Stimulated activated memory B cell treated with anti-CD40 and anti-IgM and Interleukin-4, amounts not matched to agents 10 μg/mL and 1 μg/mL and 100 μg/mL, for 72 hours (primary cell): ENCODE measurements around the gene MACROD2.
"Not testable (repeated sequence)": the region's sequence is repeated elsewhere in the genome, so short reads cannot be mapped to it uniquely, and the experiment has no call there.

Source experiments
- ATAC-seq: fragments of 150-1000 bp; cut with Tn5 transposase; 2 replicates; pipeline ENCODE4 v1.10.0; 2021
- H3K27ac Mint-ChIP-seq: one replicate; pipeline ENCODE4 v1.8.0; 2022; ENCODE audit warnings: mild to moderate bottlenecking, mixed read lengths
- H3K27me3 Mint-ChIP-seq: one replicate; pipeline ENCODE4 v1.8.0; 2022; ENCODE audit warnings: mixed read lengths
- H3K36me3 Mint-ChIP-seq: one replicate; pipeline ENCODE4 v1.8.0; 2022; ENCODE audit warnings: mixed read lengths
- H3K4me1 Mint-ChIP-seq: one replicate; pipeline ENCODE4 v1.8.0; 2022; ENCODE audit warnings: mixed read lengths
- H3K4me3 Mint-ChIP-seq: one replicate; pipeline ENCODE4 v1.8.0; 2022; ENCODE audit warnings: mild to moderate bottlenecking, moderate library complexity, mixed read lengths
- H3K9me3 Mint-ChIP-seq: one replicate; pipeline ENCODE4 v1.8.0; 2022; ENCODE audit warnings: mixed read lengths

Gene MACROD2

DNA sequence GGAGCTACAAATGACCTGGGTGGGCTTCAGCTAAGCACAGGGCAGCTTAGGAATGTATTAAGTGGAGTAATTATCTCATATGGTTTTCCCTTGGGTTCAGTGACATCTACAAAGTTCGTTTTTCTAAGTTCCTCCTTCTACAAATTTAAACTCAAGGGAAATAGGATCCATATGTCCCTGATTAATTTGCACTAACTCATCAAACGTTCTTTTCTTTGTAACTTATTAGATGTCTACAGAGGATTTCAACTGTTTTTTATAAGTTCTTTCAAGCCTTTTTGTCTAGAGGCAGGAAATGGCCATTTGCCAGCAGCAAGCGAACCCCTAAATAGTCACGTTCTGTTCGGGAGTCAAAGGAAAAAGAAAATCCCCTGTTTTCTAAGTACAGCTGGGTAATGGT, 1517.6 kb downstream of the MACROD2 start:
- H3K27me3 Mint-ChIP-seq, result no peaks in the 10 kb centered on the region
- H3K9me3 Mint-ChIP-seq, result no peaks in the 10 kb centered on the region
- H3K4me3 Mint-ChIP-seq, result no peak overlapping the region
- H3K27ac Mint-ChIP-seq, result no peak overlapping the region
- no peaks in the 10 kb centered on the region for H3K36me3 Mint-ChIP-seq
- no peak for ATAC-seq
- H3K4me1 Mint-ChIP-seq, result no peaks in the 10 kb centered on the region

DNA sequence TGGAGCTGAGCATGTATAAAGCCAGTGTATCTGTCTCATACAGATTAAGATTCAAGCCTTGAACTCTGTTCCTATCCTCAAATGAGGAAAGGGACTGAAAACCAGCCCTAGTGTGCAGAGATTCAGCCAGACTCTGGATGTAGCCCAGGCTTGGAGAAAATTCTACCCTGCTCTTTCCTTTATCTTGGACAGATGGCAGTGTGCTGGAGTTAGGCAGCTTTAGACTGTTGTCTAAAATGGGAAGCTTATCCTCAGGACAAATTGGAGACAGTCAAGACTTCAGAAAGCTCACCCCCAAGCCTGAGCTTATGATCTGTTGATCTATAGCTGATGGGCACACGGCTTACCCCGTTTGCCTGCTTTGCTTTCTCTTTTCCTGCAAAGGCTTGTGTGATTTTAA, 1520.4 kb downstream of the MACROD2 start:
- Mint-ChIP-seq H3K9me3 (no peaks in the 10 kb centered on the region), H3K4me1 (no peaks in the 10 kb centered on the region), H3K27ac (no peak overlapping the region), H3K36me3 (no peaks in the 10 kb centered on the region), H3K27me3 (no peaks in the 10 kb centered on the region), H3K4me3 (no peak overlapping the region)
- no peak for ATAC-seq

DNA sequence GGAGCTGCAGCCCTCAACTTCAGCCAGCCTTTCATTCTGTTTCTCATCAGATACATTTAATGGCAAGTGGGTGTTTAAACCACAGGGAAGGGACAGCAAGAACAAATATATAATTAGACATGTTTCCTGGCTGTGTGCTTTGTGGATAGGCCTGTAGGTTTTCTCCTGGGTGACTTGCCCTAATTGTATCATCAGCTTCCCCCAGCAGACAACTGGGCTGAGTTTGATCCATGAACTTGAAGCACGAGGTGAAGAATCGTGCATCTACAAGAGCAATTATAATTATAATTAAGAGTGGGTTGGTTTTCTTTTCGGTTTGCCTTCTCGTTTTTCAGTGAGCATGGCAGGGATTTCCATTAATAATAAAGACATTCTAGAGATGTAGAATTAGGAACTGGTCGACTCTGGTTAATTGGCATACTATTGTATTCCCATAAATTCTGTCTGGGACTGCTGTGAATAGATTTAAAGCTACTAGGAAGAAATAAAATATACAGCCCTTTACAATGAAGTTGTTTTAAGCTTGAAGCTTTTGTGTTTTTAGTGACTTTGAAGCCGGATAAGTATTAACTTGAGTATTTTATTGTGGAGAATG, 1525.7 kb downstream of the MACROD2 start:
- no peak overlapping the region for H3K4me3 Mint-ChIP-seq
- no peaks in the 10 kb centered on the region for H3K36me3 Mint-ChIP-seq
- H3K9me3 Mint-ChIP-seq, result no peaks in the 10 kb centered on the region
- no peaks in the 10 kb centered on the region for H3K4me1 Mint-ChIP-seq
- H3K27ac Mint-ChIP-seq, result no peak overlapping the region
- ATAC-seq, result no peak
- no peaks in the 10 kb centered on the region for H3K27me3 Mint-ChIP-seq

DNA sequence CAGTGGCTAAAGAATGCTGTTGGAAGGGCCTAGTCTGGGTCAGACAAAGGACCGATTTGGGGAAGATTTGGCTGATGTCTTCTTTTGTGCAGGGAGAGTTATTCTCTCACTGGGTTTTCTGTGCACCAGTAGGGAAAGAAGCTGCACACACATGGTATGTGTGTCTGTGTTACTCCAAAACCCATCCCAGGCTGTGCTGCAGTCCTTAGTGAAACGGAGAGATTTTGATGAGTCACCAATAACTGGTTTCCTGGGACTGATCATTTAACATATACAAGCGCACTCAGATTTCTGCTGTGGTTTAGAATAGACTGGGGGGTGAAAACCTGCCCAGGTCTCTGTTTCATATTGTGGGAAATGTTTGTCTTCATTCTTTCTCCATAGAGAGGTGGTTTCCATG, 1528.1 kb downstream of the MACROD2 start:
- Mint-ChIP-seq H3K36me3 (no peaks in the 10 kb centered on the region), H3K4me1 (no peaks in the 10 kb centered on the region), H3K27ac (no peak overlapping the region), H3K9me3 (no peaks in the 10 kb centered on the region), H3K27me3 (no peaks in the 10 kb centered on the region), H3K4me3 (no peak overlapping the region)
- ATAC-seq, result no peak

DNA sequence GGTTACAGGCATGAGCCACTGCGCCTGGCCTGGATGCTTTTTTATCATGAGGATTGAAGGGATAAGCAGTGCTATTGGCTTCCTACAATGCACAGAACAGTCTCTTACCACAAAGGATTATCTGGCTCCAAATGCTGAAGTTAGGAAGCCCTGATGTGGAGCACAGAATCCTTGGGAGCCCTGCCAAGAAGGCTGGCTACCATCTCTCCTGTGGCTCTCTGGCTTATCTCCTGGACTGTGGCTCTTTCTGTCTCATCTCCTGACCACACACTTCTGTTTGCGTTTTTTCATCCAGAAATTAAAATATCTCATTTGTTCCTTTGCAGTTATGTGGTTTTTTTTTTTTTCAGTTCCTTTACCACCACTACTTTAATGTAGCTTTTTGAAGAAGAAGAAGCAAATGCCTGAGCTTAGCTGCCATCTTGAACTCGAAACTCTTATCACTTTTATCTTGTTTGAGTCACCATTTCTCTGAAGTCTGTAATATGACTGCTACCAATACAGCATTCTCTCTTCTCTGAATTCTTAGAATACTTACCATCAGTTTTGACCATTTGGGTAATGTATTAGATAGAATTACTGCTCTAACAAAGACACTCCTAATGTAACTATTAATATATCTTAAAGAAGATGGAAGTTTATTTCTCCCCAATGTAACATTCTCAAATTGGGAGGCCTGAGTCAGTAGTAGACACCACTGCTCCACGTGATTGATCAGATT, 1533.2 kb downstream of the MACROD2 start:
- no peak for ATAC-seq
- Mint-ChIP-seq H3K4me1 (no peaks in the 10 kb centered on the region), H3K27me3 (no peaks in the 10 kb centered on the region), H3K36me3 (no peaks in the 10 kb centered on the region), H3K27ac (no peak overlapping the region), H3K4me3 (no peak overlapping the region), H3K9me3 (peaks cover 2% of the 10 kb centered on the region)

DNA sequence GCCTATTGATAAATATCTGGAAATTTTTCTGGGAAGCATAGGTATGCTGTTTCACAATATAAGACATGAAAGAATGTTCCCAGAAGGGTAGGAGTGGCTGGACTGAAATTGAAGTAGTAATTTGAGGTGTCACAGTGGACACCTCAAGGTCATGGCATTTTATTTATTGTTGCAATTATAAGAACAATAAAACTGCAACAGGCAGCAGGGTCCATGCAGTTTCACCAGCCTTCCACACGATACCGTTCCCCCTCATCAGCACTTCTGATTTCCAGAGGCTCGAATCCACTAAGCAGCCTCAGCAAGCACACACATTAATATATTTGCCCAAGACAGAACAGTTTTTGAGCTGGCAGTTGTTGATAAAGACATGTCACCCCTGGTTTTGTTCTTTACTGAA, 1540.5 kb downstream of the MACROD2 start:
- Mint-ChIP-seq H3K9me3 (no peaks in the 10 kb centered on the region), H3K4me3 (no peak overlapping the region), H3K36me3 (no peaks in the 10 kb centered on the region), H3K27me3 (no peaks in the 10 kb centered on the region), H3K4me1 (no peaks in the 10 kb centered on the region), H3K27ac (no peak overlapping the region)
- no peak for ATAC-seq

DNA sequence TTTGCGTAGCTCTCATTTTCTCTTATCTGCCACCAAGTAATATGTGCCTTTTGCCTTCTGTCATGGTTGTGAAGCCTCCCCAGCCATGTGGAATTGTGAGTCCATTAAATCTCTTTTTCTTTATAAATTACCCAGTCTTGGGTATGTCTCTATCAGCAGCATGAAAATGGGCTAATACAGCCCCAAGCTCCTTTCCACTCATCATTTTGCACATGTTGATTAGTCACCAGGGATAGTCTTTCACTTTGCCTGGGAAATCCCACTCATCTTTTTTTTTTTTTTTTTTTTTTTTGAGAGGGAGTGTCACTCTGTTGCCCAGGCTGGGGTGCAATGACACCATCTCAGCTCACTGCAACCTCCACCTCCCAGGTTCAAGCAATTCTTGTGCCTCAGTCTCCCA, 1541.9 kb downstream of the MACROD2 start:
- not testable (repeated sequence) for H3K27me3 Mint-ChIP-seq, H3K27ac Mint-ChIP-seq, H3K4me3 Mint-ChIP-seq, H3K36me3 Mint-ChIP-seq, ATAC-seq, H3K9me3 Mint-ChIP-seq, H3K4me1 Mint-ChIP-seq

DNA sequence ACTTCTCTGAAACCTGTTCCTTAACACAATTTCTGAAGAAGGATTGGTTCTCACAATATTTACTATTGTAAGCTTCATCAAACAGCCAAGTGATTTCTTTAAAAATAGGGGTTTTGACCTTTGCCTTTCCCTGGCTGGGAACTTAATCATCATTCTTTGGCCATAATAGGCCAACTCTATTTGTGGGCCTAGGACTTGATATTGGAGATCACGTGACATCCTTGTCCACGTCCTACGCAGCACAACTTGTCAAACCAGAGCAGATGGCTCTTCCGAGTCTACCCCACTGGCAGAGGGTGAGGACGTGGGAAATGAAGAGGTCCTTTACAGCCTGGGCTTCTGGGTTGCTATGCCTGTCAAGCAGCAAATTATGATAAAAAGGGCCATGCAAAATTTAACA, 1547.3 kb downstream of the MACROD2 start:
- H3K4me1 Mint-ChIP-seq, result no peaks in the 10 kb centered on the region
- H3K4me3 Mint-ChIP-seq, result no peak overlapping the region
- peaks cover 3% of the 10 kb centered on the region for H3K9me3 Mint-ChIP-seq
- H3K36me3 Mint-ChIP-seq, result no peaks in the 10 kb centered on the region
- H3K27me3 Mint-ChIP-seq, result no peaks in the 10 kb centered on the region
- ATAC-seq, result no peak
- H3K27ac Mint-ChIP-seq, result no peak overlapping the region

DNA sequence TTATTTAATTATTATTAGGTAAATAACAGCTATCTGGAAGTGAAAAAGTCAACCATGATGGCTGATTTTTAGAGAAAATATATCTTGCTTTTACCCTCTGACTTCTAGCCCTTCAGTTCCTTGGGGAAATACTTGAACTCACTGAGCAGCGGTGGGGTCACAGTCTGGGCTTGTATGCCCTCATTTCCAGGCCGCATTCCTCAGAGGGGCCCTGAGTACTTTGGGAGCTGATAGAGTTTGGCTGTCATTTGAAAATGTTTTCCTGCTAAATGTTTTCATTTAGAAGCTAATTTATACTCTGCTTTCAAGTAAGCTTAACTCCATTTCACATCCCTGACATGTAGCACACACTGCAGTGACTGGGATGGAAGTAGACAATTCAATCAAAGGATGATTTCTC, 1549.4 kb downstream of the MACROD2 start:
- ATAC-seq, result no peak
- Mint-ChIP-seq H3K9me3 (peaks cover 5% of the 10 kb centered on the region), H3K36me3 (no peaks in the 10 kb centered on the region), H3K27ac (no peak overlapping the region), H3K4me1 (no peaks in the 10 kb centered on the region), H3K27me3 (no peaks in the 10 kb centered on the region), H3K4me3 (no peak overlapping the region)

DNA sequence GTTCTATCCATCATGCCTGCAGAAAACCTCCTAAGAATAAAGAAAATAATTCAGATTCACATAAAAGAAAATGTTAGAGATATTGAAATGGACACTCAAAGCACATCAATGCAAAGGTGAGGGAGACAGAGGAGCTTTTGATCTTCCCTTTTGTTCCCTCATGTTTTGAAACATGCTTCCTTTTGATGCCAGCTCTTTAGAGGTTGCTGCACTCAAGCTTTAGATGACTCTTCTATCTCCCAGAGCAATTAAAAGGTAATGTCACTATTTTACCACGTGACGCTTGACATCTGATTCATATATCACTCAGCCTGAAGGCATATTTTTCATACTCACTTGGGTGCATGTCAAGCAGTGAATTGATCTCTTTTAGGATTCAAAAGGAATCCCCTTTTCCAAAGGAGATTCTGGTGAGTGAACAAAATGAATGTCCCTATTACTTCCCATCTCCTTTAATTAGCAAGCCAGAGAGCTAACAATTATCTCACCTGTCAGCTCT, 1551.3 kb downstream of the MACROD2 start:
- Mint-ChIP-seq H3K27me3 (no peaks in the 10 kb centered on the region), H3K4me3 (no peak overlapping the region), H3K9me3 (peaks cover 5% of the 10 kb centered on the region), H3K4me1 (no peaks in the 10 kb centered on the region), H3K27ac (no peak overlapping the region), H3K36me3 (no peaks in the 10 kb centered on the region)
- ATAC-seq, result no peak

DNA sequence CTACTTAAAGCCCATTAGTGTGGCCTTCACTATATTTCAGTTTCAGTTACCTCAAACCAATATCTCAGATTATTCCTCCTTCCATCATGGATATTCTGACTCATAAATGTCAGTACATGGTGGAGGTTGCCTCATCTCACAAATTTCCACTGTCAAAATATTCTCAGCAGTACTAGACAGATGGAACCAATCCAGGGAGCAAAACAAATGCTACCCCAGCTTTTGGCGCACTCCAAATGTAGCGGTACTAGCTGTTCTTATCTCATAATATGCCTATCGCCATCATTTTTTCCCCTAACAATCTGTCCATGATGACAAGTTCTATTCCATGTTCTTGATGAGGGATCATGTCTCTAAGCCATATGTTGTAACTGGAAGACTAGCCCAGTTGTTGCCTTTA, 1551.8 kb downstream of the MACROD2 start:
- Mint-ChIP-seq H3K27me3 (no peaks in the 10 kb centered on the region), H3K9me3 (peaks cover 5% of the 10 kb centered on the region), H3K4me3 (no peak overlapping the region), H3K27ac (no peak overlapping the region), H3K36me3 (no peaks in the 10 kb centered on the region), H3K4me1 (no peaks in the 10 kb centered on the region)
- ATAC-seq, result no peak

DNA sequence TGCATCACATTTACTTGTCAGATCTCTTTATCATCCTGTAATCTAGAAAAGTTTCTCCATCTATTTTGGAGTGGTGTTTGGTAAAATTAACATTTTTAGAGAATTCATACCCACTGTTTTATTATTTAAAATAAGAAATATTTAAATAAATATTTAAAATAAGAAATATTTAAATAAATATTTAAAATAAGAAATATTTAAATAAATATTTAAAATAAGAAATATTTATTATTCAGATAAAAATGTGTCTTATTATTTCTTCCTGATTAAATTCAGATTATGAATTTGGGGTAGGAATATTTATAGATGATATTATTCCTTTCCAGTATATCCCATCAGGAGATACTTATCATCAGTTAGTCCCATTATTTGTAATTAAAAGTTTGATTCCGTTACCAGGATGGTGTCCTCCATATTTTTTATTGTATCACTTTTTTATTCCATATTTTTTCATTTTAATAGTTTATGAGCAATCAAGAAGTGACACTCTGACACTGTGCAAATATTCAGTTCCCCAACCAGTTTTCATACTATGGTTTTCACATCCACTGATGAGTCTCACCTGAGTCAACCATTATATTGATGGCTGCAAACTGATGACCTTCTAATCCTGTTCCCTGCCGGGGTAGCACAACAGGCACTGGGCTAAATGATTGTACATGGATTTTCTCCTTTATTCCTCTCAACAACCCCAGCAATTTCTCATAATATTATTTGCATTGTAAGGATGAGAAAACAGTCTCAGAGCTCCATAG, 1555.0 kb downstream of the MACROD2 start:
- no peaks in the 10 kb centered on the region for H3K4me1 Mint-ChIP-seq
- no peak overlapping the region for H3K4me3 Mint-ChIP-seq

DNA sequence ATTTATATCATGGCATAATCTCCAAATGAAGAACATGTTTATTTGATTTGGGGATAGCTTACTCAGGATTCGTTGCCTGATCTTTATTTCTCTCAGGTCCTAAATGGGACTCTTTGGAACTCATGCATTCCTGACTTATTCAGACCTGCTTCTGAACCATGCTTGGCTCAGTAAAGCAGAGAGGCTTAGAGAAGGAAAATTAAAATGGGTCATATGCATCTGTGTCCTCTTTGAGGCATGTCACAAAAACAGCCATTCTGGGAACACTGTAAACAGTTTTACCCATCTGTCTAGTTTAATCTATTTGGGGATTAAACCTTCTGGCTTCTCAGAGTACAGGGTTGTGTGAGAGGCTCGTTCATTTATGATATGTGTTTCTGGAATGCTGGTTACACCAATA, 1560.6 kb downstream of the MACROD2 start:
- Mint-ChIP-seq H3K27ac (no peak overlapping the region), H3K4me3 (no peak overlapping the region), H3K36me3 (no peaks in the 10 kb centered on the region), H3K4me1 (no peaks in the 10 kb centered on the region), H3K9me3 (peaks cover 8% of the 10 kb centered on the region), H3K27me3 (peaks cover 22% of the 10 kb centered on the region)
- ATAC-seq, result no peak

More for the DNA sequence above, 1555.0 kb downstream of the MACROD2 start:
- peaks cover 11% of the 10 kb centered on the region for H3K9me3 Mint-ChIP-seq
- H3K36me3 Mint-ChIP-seq, result no peaks in the 10 kb centered on the region
- peaks cover 10% of the 10 kb centered on the region for H3K27me3 Mint-ChIP-seq
- no peak for ATAC-seq
- no peak overlapping the region for H3K27ac Mint-ChIP-seq

DNA sequence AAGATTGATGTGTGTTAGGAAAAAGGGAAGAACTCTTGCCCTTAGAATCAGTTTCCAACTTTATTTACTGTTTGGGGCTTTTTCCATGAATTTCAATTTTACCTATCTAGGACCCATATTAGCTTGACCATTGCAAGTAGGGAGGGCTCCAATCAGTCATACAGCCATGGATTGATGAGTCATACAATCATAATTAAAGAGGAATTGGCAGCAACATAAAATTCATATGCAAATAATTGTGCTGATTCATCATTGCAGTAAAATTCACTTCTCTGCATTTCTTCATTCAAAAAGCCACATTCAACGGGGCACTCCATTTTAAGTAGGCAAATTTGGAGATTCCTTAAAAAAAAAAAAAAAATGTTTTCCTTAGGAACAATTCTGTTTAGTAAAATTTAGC, 1561.6 kb downstream of the MACROD2 start:
- Mint-ChIP-seq H3K9me3 (peaks cover 8% of the 10 kb centered on the region), H3K27me3 (peaks cover 22% of the 10 kb centered on the region), H3K27ac (no peak overlapping the region), H3K36me3 (no peaks in the 10 kb centered on the region), H3K4me1 (no peaks in the 10 kb centered on the region), H3K4me3 (no peak overlapping the region)
- no peak for ATAC-seq

DNA sequence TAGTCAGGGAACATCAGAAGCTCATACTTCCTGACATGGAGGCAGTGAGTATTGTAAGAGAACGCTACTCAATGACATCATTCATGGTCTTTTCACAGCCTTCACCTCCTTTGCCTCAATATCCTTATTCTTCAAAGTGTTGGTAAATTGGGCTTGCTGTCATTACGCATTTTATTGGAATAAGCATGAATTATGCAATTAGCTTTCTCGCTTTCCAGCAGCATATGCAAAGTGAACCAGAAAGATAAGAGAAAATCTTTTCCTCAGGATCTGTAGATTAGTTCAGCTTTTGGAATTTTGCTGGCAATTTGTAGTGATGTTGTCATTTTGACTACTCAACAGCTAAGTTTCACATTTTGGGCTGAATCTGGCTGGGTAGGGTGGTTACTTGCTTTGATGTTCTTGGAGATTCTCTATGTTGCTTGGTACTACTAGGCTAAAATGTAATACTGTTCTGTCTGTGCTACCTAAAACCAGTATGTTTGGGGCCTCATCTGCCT, 1565.8 kb downstream of the MACROD2 start:
- Mint-ChIP-seq H3K4me3 (no peak overlapping the region), H3K27me3 (peaks cover 14% of the 10 kb centered on the region), H3K27ac (no peak overlapping the region), H3K9me3 (no peaks in the 10 kb centered on the region), H3K4me1 (peaks cover 6% of the 10 kb centered on the region), H3K36me3 (no peaks in the 10 kb centered on the region)
- ATAC-seq, result no peak
